ENCODE measurements around the gene KCNT2. TPM values are rescaled to one million over a fixed set of nuclear protein-coding genes. Genes with fewer than 3 reads are reported as not detected.

KCNT2 gene
- total RNA-seq, 2 experiments from 2014 or later = not detected

DNA sequence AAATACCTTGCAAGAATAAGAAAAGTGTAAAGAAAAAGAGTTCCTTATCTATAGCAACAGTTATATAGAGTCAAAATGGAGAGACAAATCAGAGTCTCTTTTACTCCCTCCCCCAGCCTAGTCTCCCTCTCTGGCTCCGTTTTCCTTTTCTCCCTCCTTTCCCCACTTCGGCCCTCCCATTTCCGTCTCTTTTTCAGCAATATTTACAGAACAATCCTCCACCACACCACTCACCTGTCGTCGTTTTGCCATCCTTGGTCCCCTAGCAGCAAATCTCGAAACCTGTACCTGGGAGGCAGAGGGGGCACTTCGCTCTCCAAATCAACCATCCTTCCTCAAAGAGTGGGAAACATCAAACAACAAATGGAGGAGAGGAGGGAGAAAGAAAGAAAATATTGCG is 259 bp downstream of the KCNT2 start:
- Histone ChIP-seq H4K20me1 (ENCODE audit: insufficient read depth, low read length) (no peaks in the 10 kb centered on the region), H3K4me2 (ENCODE audit: low read length) (no peak overlapping the region), H3K27ac (ENCODE audit: low read depth, low read length, poor library complexity, severe bottlenecking) (no peak overlapping the region), H3K9me2 (ENCODE audit: insufficient read depth, low read length) (no peaks in the 10 kb centered on the region), H3K4me3 (ENCODE audit: low read depth, low read length, poor library complexity, severe bottlenecking) (no peak overlapping the region), H2AFZ (ENCODE audit: low read length) (no peak overlapping the region), H3K9me3 (ENCODE audit: low read length) (no peaks in the 10 kb centered on the region), H3K79me2 (ENCODE audit: insufficient read depth, low read depth, low read length) (no peaks in the 10 kb centered on the region), H3K4me1 (ENCODE audit: insufficient read depth, low read length, poor library complexity, severe bottlenecking) (no peaks in the 10 kb centered on the region), H3K36me3 (ENCODE audit: insufficient read depth, low read length) (no peaks in the 10 kb centered on the region)
- ChIA-PET POLR2A (no interaction called here), CTCF (ENCODE audit: unreplicated experiment) (no interaction called here)
- intact Hi-C loops (cut with micrococcal nuclease; ENCODE audit: unreplicated experiment) = no loop called here
- BruUV-seq (replicated peaks) = no TSS peak
- DNase-seq (ENCODE audit: low spot score) = no peak
- TF ChIP-seq EZH2phosphoT487 (IDR thresholded peaks at IDR 0.05; ENCODE audit: borderline replicate concordance, low read depth, low read length) (no peak), CTCF (conservative IDR thresholded peaks at IDR 0.05; ENCODE audit: low read length) (no peak)

- Histone ChIP-seq H3K79me2 (ENCODE audit: insufficient read depth, low read depth, low read length) (no peaks in the 10 kb centered on the region), H2AFZ (ENCODE audit: low read length) (no peak overlapping the region), H3K9me3 (ENCODE audit: low read length) (no peaks in the 10 kb centered on the region), H3K4me1 (ENCODE audit: insufficient read depth, low read length, poor library complexity, severe bottlenecking) (no peaks in the 10 kb centered on the region), H3K36me3 (ENCODE audit: insufficient read depth, low read length) (no peaks in the 10 kb centered on the region), H4K20me1 (ENCODE audit: insufficient read depth, low read length) (no peaks in the 10 kb centered on the region), H3K4me2 (ENCODE audit: low read length) (no peak overlapping the region), H3K4me3 (ENCODE audit: low read depth, low read length, poor library complexity, severe bottlenecking) (no peak overlapping the region), H3K27ac (ENCODE audit: low read depth, low read length, poor library complexity, severe bottlenecking) (no peak overlapping the region), H3K9me2 (ENCODE audit: insufficient read depth, low read length) (no peaks in the 10 kb centered on the region)
- BruUV-seq (replicated peaks) = no TSS peak
- no peak for DNase-seq (ENCODE audit: low spot score)
- intact Hi-C loops (cut with micrococcal nuclease; ENCODE audit: unreplicated experiment) = no loop called here
- CTCF ChIA-PET (ENCODE audit: unreplicated experiment) = no interaction called here
- POLR2A ChIA-PET = no interaction called here
- TF ChIP-seq CTCF (conservative IDR thresholded peaks at IDR 0.05; ENCODE audit: low read length) (no peak), EZH2phosphoT487 (IDR thresholded peaks at IDR 0.05; ENCODE audit: borderline replicate concordance, low read depth, low read length) (no peak)
Observed at GRCh38 chr1:196603651-196604050, 4.6 kb downstream of the KCNT2 start.

- CTCF ChIA-PET (ENCODE audit: unreplicated experiment) = no interaction called here
- POLR2A ChIA-PET = interaction anchor here (0.6 kb wide), 1 partner anchor 52 kb away, joined by 3 read pairs; no protein-coding TSS in a partner anchor
- no peak overlapping the region for H3K4me2 ChIP-seq (ENCODE audit: low read length)
- no peaks in the 10 kb centered on the region for H3K36me3 ChIP-seq (ENCODE audit: insufficient read depth, low read length)
- no peaks in the 10 kb centered on the region for H4K20me1 ChIP-seq (ENCODE audit: insufficient read depth, low read length)
- no peak overlapping the region for H2AFZ ChIP-seq (ENCODE audit: low read length)
- no peak overlapping the region for H3K27ac ChIP-seq (ENCODE audit: low read depth, low read length, poor library complexity, severe bottlenecking)
- H3K9me2 ChIP-seq (ENCODE audit: insufficient read depth, low read length) = no peaks in the 10 kb centered on the region
- DNase-seq (ENCODE audit: low spot score) = no peak
- intact Hi-C loops (cut with micrococcal nuclease; ENCODE audit: unreplicated experiment) = no loop called here
- TF ChIP-seq EZH2phosphoT487 (IDR thresholded peaks at IDR 0.05; ENCODE audit: borderline replicate concordance, low read depth, low read length) = no peak
- TF ChIP-seq CTCF (conservative IDR thresholded peaks at IDR 0.05; ENCODE audit: low read length) = no peak
- no peaks in the 10 kb centered on the region for H3K4me1 ChIP-seq (ENCODE audit: insufficient read depth, low read length, poor library complexity, severe bottlenecking)
- no peaks in the 10 kb centered on the region for H3K79me2 ChIP-seq (ENCODE audit: insufficient read depth, low read depth, low read length)
- BruUV-seq (replicated peaks) = no TSS peak
- no peak overlapping the region for H3K4me3 ChIP-seq (ENCODE audit: low read depth, low read length, poor library complexity, severe bottlenecking)
- no peaks in the 10 kb centered on the region for H3K9me3 ChIP-seq (ENCODE audit: low read length)
Observed at GRCh38 chr1:196598942-196599748, 9.1 kb downstream of the KCNT2 start.
